Neuronal stem cell (in vitro differentiated cells): Measurements from ENCODE around the gene RASSF9.

Experiments used
- DNase-seq: peaks from one replicate; pipeline ENCODE4 v3.0.0-alpha.2; 2013; ENCODE audit warnings: low spot score
- H2AFZ ChIP-seq: one replicate; pipeline ENCODE4 v1.6.1; 2013; ENCODE audit warnings: mild to moderate bottlenecking, low read length, inconsistent platforms
- H2AK5ac ChIP-seq: 2 replicates; pipeline ENCODE4 v1.6.1; 2013; ENCODE audit warnings: low read depth, mild to moderate bottlenecking, inconsistent platforms, low read length, moderate library complexity, mixed read lengths
- H2BK120ac ChIP-seq: 2 replicates; pipeline ENCODE4 v1.6.1; 2013; ENCODE audit warnings: low read depth, mild to moderate bottlenecking, inconsistent platforms, low read length, moderate library complexity, mixed read lengths
- H2BK12ac ChIP-seq: one replicate; pipeline ENCODE4 v1.6.1; 2013; ENCODE audit warnings: low read length, inconsistent platforms
- H2BK15ac ChIP-seq: 2 replicates; pipeline ENCODE4 v1.6.1; 2013; ENCODE audit warnings: mild to moderate bottlenecking, low read length, inconsistent platforms, mixed read lengths
- H2BK5ac ChIP-seq: one replicate; pipeline ENCODE4 v1.6.1; 2013; ENCODE audit warnings: inconsistent platforms, mild to moderate bottlenecking, low read length, moderate library complexity
- H3K14ac ChIP-seq: one replicate; pipeline ENCODE4 v1.6.1; 2013; ENCODE audit warnings: low read length, inconsistent platforms
- H3K18ac ChIP-seq: 2 replicates; pipeline ENCODE4 v1.6.1; 2013; ENCODE audit warnings: low read length, inconsistent platforms
- H3K23ac ChIP-seq: 2 replicates; pipeline ENCODE4 v1.6.1; 2013; ENCODE audit warnings: low read depth, mild to moderate bottlenecking, mixed read lengths, low read length, inconsistent platforms; ENCODE audit not compliant: poor library complexity
- H3K27ac ChIP-seq: replicated peaks from 3 replicates; pipeline ENCODE4 v1.5.1; 2013; ENCODE audit warnings: low read length, inconsistent platforms
- H3K27me3 ChIP-seq, 3 experiments: 2 replicates each; pipeline ENCODE4 v1.6.1; 2013; ENCODE audit warnings: low read length in 3 of 3, mild to moderate bottlenecking in 2 of 3, inconsistent platforms in 1 of 3, low read depth in 1 of 3, mixed read lengths in 1 of 3, moderate library complexity in 1 of 3; ENCODE audit not compliant: control insufficient read depth in 3 of 3, insufficient read depth in 3 of 3
- H3K36me3 ChIP-seq, 2 donors: replicated peaks in 1 of 2; 2 replicates each; pipeline ENCODE4 v1.6.1; 2013; ENCODE audit warnings: low read length in 2 of 2; ENCODE audit not compliant: control insufficient read depth in 2 of 2, insufficient read depth in 2 of 2
- H3K4ac ChIP-seq: 2 replicates; pipeline ENCODE4 v1.6.1; 2013; ENCODE audit warnings: inconsistent platforms, mild to moderate bottlenecking, low read length, moderate library complexity
- H3K4me1 ChIP-seq, 2 donors: 1 replicate in 1 of 2; 2 replicates in 1 of 2; pipeline ENCODE4 v1.6.1; 2013; ENCODE audit warnings: low read length in 2 of 2, low read depth in 1 of 2; ENCODE audit not compliant: control insufficient read depth in 2 of 2, insufficient read depth in 1 of 2
- H3K4me2 ChIP-seq: one replicate; pipeline ENCODE4 v1.6.1; 2013; ENCODE audit warnings: mild to moderate bottlenecking, low read length, inconsistent platforms; ENCODE audit not compliant: insufficient read depth, poor library complexity, severe bottlenecking
- H3K4me3 ChIP-seq, 2 donors: 2 replicates each; pipeline ENCODE4 v1.5.1; 2013; ENCODE audit warnings: low read length in 2 of 2, mild to moderate bottlenecking in 2 of 2, inconsistent platforms in 1 of 2, moderate library complexity in 1 of 2
- H3K79me1 ChIP-seq: one replicate; pipeline ENCODE4 v1.6.1; 2013; ENCODE audit warnings: low read depth, mild to moderate bottlenecking, inconsistent platforms, low read length, moderate library complexity
- H3K9ac ChIP-seq: one replicate; pipeline ENCODE4 v1.6.1; 2013; ENCODE audit warnings: mild to moderate bottlenecking, low read depth, low read length, inconsistent platforms; ENCODE audit not compliant: poor library complexity
- H3K9me3 ChIP-seq, 2 donors: replicated peaks in 1 of 2; 2 replicates each; pipeline versions ENCODE3 to v1.6.1; 2013; ENCODE audit warnings: low read length in 2 of 2, mild to moderate bottlenecking in 2 of 2, inconsistent platforms in 1 of 2, low read depth in 1 of 2, mixed read lengths in 1 of 2, moderate library complexity in 1 of 2; ENCODE audit not compliant: control insufficient read depth in 2 of 2, insufficient read depth in 1 of 2
- H4K8ac ChIP-seq: one replicate; pipeline ENCODE4 v1.6.1; 2013; ENCODE audit warnings: low read depth, mild to moderate bottlenecking, inconsistent platforms, low read length, moderate library complexity
- H4K91ac ChIP-seq: one replicate; pipeline ENCODE4 v1.6.1; 2013; ENCODE audit warnings: low read length, low read depth, mild to moderate bottlenecking, inconsistent platforms; ENCODE audit not compliant: poor library complexity
- WGBS, 2 donors: extraction: QIAGEN DNeasy Blood & Tissue Kit; methylation state at CpG; one replicate each; pipeline ENCODE4 v1.1.7; 2013; ENCODE audit warnings: missing lambda C conversion rate in 2 of 2, mixed read lengths in 1 of 2; ENCODE audit not compliant: insufficient read length in 2 of 2, insufficient replicate concordance in 1 of 2; ENCODE audit errors: extremely low coverage in 2 of 2; 5-methylcytosine and 5-hydroxymethylcytosine counted together

RASSF9 gene

GRCh38 chr12:85872497-85873091, 36.4 kb upstream of the RASSF9 start:
- Histone ChIP-seq H3K18ac (no peak overlapping the region), H2BK15ac (no peak overlapping the region), H3K79me1 (no peaks in the 10 kb centered on the region), H2BK5ac (no peak overlapping the region), H3K36me3 (no peaks in the 10 kb centered on the region), H2BK120ac (no peak overlapping the region), H2BK12ac (no peak overlapping the region), H3K14ac (no peak overlapping the region), H3K4me1 (peaks cover 0 to 3% of the 10 kb centered on the region in 2 donors), H3K9ac (no peak overlapping the region), H3K27me3 (no peaks in the 10 kb centered on the region), H2AK5ac (no peak overlapping the region), H3K4ac (no peak overlapping the region), H4K91ac (no peak overlapping the region), H3K9me3 (no peaks in the 10 kb centered on the region), H2AFZ (no peak overlapping the region), H4K8ac (no peak overlapping the region), H3K27ac (no peak overlapping the region), H3K23ac (no peak overlapping the region), H3K4me2 (no peak overlapping the region), H3K4me3 (no peak overlapping the region)
- no CpG with 5 or more reads among the region's 3 CpGs for WGBS, 2 donors
- peak; percentile 51 for DNase-seq

DNA sequence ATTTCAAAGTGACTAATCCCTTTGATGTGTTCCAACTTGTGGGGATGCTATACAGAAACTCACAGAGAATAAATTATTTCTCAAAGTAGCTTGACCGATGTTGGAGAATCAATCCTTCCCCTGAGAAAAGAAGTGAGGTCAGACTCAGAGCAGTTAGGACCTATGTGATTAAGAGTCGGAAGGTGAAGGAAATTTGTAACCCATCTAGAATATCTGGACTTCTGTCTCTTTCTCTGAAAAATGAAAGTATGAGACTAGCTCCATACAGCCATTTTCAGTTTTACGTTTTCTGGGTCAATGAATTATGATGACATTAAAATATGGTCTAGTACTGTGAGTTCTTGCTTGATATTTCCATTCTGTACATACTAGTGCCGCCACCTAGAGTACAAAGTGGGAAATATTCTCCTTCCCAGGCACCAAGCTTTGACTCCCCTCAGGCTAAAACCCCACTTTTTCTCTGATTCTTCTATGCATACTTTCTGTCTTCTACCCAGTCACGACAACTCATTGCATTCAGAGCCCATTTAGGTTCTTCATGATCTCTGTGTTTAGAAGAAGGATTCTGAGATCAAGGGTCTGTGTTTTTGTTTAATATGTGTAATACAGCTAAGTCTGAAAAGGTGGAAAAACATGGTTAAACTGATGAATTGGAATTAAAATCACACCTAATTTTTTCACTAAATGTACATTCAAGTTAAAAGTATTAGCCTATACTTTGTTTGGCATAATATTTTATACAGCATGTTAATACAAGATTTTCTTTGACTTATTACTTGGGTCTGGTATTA, 31.0 kb upstream of the RASSF9 start:
- Histone ChIP-seq H3K4ac (no peak overlapping the region), H2AFZ (no peak overlapping the region), H3K4me3 (no peak overlapping the region), H3K36me3 (no peaks in the 10 kb centered on the region), H3K23ac (no peak overlapping the region), H3K4me1 (peaks cover 0 to 2% of the 10 kb centered on the region in 2 donors), H2BK120ac (no peak overlapping the region), H3K18ac (no peak overlapping the region), H3K27me3 (no peaks in the 10 kb centered on the region), H2AK5ac (no peak overlapping the region), H3K79me1 (no peaks in the 10 kb centered on the region), H2BK5ac (no peak overlapping the region), H2BK12ac (no peak overlapping the region), H3K9ac (no peak overlapping the region), H3K9me3 (no peaks in the 10 kb centered on the region), H4K91ac (no peak overlapping the region), H4K8ac (no peak overlapping the region), H3K14ac (no peak overlapping the region), H2BK15ac (no peak overlapping the region), H3K4me2 (no peak overlapping the region), H3K27ac (no peak overlapping the region)
- DNase-seq = peak; percentile 24
- WGBS, 2 donors = no CpG with 5 or more reads among the region's 5 CpGs

GRCh38 chr12:85865890-85866289, 29.7 kb upstream of the RASSF9 start:
- Histone ChIP-seq H3K4me1 (peaks cover 0 to 2% of the 10 kb centered on the region in 2 donors), H3K36me3 (no peaks in the 10 kb centered on the region), H3K4me2 (no peak overlapping the region), H3K23ac (no peak overlapping the region), H3K79me1 (no peaks in the 10 kb centered on the region), H2BK120ac (no peak overlapping the region), H2AK5ac (no peak overlapping the region), H2BK15ac (no peak overlapping the region), H3K27me3 (no peaks in the 10 kb centered on the region), H3K14ac (no peak overlapping the region), H4K8ac (no peak overlapping the region), H2AFZ (peak overlapping the region; percentile 40), H3K4ac (no peak overlapping the region), H2BK12ac (no peak overlapping the region), H2BK5ac (no peak overlapping the region), H3K9ac (no peak overlapping the region), H4K91ac (no peak overlapping the region), H3K9me3 (no peaks in the 10 kb centered on the region), H3K27ac (no peak overlapping the region), H3K4me3 (no peak overlapping the region), H3K18ac (peak overlapping the region; percentile 23)
- no peak for DNase-seq
- WGBS, 2 donors = no CpG with 5 or more reads among the region's 6 CpGs

GRCh38 chr12:85856966-85857365, 20.8 kb upstream of the RASSF9 start:
- Histone ChIP-seq H3K4me1 (no peaks in the 10 kb centered on the region), H2BK12ac (no peak overlapping the region), H2BK15ac (no peak overlapping the region), H3K36me3 (no peaks in the 10 kb centered on the region), H4K8ac (no peak overlapping the region), H3K23ac (no peak overlapping the region), H3K27me3 (no peaks in the 10 kb centered on the region), H3K4me2 (no peak overlapping the region), H4K91ac (no peak overlapping the region), H3K79me1 (no peaks in the 10 kb centered on the region), H3K9ac (no peak overlapping the region), H3K14ac (no peak overlapping the region), H3K4me3 (peak overlapping the region in 1 of 2 donors; percentile 3), H2AK5ac (no peak overlapping the region), H3K9me3 (no peaks in the 10 kb centered on the region), H3K18ac (no peak overlapping the region), H2BK120ac (no peak overlapping the region), H2AFZ (no peak overlapping the region), H3K4ac (no peak overlapping the region), H2BK5ac (no peak overlapping the region), H3K27ac (no peak overlapping the region)
- no peak for DNase-seq
- WGBS, 2 donors = no CpG with 5 or more reads among the region's 3 CpGs
